Mesenchymal stem cell (in vitro differentiated cells and primary cell): ENCODE results near the gene ANKS1B.

ENCODE experiments used
- DNase-seq: peaks from one replicate; pipeline ENCODE4 v3.0.0-alpha.2; 2013
- H2AFZ ChIP-seq: one replicate; pipeline ENCODE4 v1.6.1; 2013; ENCODE audit warnings: low read depth, mild to moderate bottlenecking, control low read depth, inconsistent platforms, low read length, moderate library complexity
- H2AK5ac ChIP-seq: 2 replicates; pipeline ENCODE4 v1.6.1; 2013; ENCODE audit warnings: low read length, moderate library complexity, mild to moderate bottlenecking, inconsistent platforms; ENCODE audit not compliant: severe bottlenecking
- H2BK120ac ChIP-seq: one replicate; pipeline ENCODE4 v1.6.1; 2013; ENCODE audit warnings: low read depth, mild to moderate bottlenecking, inconsistent platforms, low read length, moderate library complexity
- H2BK12ac ChIP-seq, 2 experiments: one replicate each; pipeline ENCODE4 v1.6.1; 2013; ENCODE audit warnings: inconsistent platforms in 2 of 2, low read length in 2 of 2, mild to moderate bottlenecking in 2 of 2, moderate library complexity in 2 of 2, control low read depth in 1 of 2
- H2BK15ac ChIP-seq: one replicate; pipeline ENCODE4 v1.6.1; 2013; ENCODE audit warnings: mild to moderate bottlenecking, low read depth, inconsistent platforms; ENCODE audit not compliant: poor library complexity, severe bottlenecking
- H2BK5ac ChIP-seq: 2 replicates; pipeline ENCODE4 v1.6.1; 2013; ENCODE audit warnings: low read depth, mild to moderate bottlenecking, low read length, control low read depth, inconsistent platforms; ENCODE audit not compliant: poor library complexity, severe bottlenecking
- H3K14ac ChIP-seq, 2 experiments: one replicate each; pipeline ENCODE4 v1.6.1; 2013; ENCODE audit warnings: inconsistent platforms in 2 of 2, low read length in 2 of 2, control low read depth in 1 of 2, mild to moderate bottlenecking in 1 of 2, moderate library complexity in 1 of 2
- H3K18ac ChIP-seq, 2 experiments: one replicate each; pipeline ENCODE4 v1.6.1; 2013; ENCODE audit warnings: inconsistent platforms in 2 of 2, low read length in 2 of 2, control low read depth in 1 of 2, low read depth in 1 of 2, mild to moderate bottlenecking in 1 of 2
- H3K23ac ChIP-seq, 2 experiments: one replicate each; pipeline ENCODE4 v1.6.1; 2013; ENCODE audit warnings: inconsistent platforms in 2 of 2, low read length in 2 of 2, mild to moderate bottlenecking in 2 of 2, moderate library complexity in 2 of 2, control low read depth in 1 of 2
- H3K27ac ChIP-seq: 2 replicates; pipeline ENCODE4 v1.5.1; 2013; ENCODE audit warnings: mild to moderate bottlenecking, moderate library complexity, low read length, control low read depth, inconsistent platforms; ENCODE audit not compliant: poor library complexity, severe bottlenecking
- H3K27me3 ChIP-seq, 2 experiments: 2 replicates each; pipeline versions ENCODE4 v1.6.1 to v1.7.0; 2013; ENCODE audit warnings: low read length in 2 of 2, mild to moderate bottlenecking in 2 of 2, moderate library complexity in 2 of 2, control low read depth in 1 of 2, inconsistent platforms in 1 of 2; ENCODE audit not compliant: control insufficient read depth in 1 of 2, insufficient read depth in 1 of 2
- H3K36me3 ChIP-seq, 2 experiments: 2 replicates each; pipeline versions ENCODE4 v1.6.1 to v1.7.0; 2013; ENCODE audit warnings: low read length in 2 of 2, control low read depth in 1 of 2, inconsistent platforms in 1 of 2, low read depth in 1 of 2, mild to moderate bottlenecking in 1 of 2; ENCODE audit not compliant: insufficient read depth in 2 of 2, control insufficient read depth in 1 of 2
- H3K4ac ChIP-seq, 2 experiments: one replicate each; pipeline ENCODE4 v1.6.1; 2013; ENCODE audit warnings: inconsistent platforms in 2 of 2, low read length in 2 of 2, mild to moderate bottlenecking in 2 of 2, moderate library complexity in 2 of 2, control low read depth in 1 of 2, low read depth in 1 of 2
- H3K4me1 ChIP-seq: 2 replicates; pipeline ENCODE4 v1.6.1; 2013; ENCODE audit warnings: low read depth, low read length, control low read depth; ENCODE audit not compliant: control insufficient read depth, insufficient read depth
- H3K4me2 ChIP-seq: 2 replicates; pipeline ENCODE4 v1.6.1; 2013; ENCODE audit warnings: low read length, mild to moderate bottlenecking, inconsistent platforms; ENCODE audit not compliant: poor library complexity, severe bottlenecking
- H3K4me3 ChIP-seq, 2 experiments: 2 replicates each; pipeline versions ENCODE4 v1.5.1 to v1.7.0; 2013; ENCODE audit warnings: low read length in 2 of 2, mild to moderate bottlenecking in 2 of 2, control low read depth in 1 of 2, low read depth in 1 of 2; ENCODE audit not compliant: insufficient read depth in 1 of 2
- H3K79me1 ChIP-seq: replicated peaks from 2 replicates; pipeline ENCODE4 v1.6.1; 2013; ENCODE audit warnings: mild to moderate bottlenecking, control low read depth, low read length, inconsistent platforms; ENCODE audit not compliant: poor library complexity, severe bottlenecking
- H3K9ac ChIP-seq: 2 replicates; pipeline ENCODE4 v1.7.0; 2013; ENCODE audit warnings: mild to moderate bottlenecking, low read length, moderate library complexity
- H3K9me3 ChIP-seq: 2 replicates; pipeline ENCODE4 v1.7.0; 2013; ENCODE audit warnings: mild to moderate bottlenecking, low read length; ENCODE audit not compliant: control insufficient read depth
- H4K8ac ChIP-seq: one replicate; pipeline ENCODE4 v1.6.1; 2013; ENCODE audit warnings: inconsistent platforms, mild to moderate bottlenecking, low read length, moderate library complexity
- H4K91ac ChIP-seq: one replicate; pipeline ENCODE4 v1.6.1; 2013; ENCODE audit warnings: mild to moderate bottlenecking, low read length, inconsistent platforms
- WGBS: methylation state at CpG from one replicate; pipeline ENCODE4 v1.1.7; 2013; ENCODE audit warnings: mixed read lengths; 5-methylcytosine and 5-hydroxymethylcytosine counted together

Gene ANKS1B

DNA sequence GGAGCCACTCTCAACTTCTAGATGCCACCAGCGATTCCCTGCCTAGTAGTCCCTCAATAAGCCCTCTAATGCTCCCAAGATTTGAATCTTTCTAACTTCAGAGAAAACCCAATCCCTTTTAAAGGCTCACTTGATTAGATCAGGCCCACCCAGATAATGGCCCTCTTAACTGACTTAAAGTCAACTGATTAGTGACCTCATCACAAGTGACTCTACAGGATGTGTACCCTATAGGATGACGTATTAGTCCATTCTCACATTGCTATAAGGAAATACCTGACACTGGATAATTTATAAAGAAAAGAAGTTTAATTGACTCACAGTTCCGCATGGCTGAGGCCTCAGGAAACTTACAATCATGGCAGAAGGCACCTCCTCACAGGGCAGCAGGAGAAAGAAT lies 49.1 kb downstream of the ANKS1B start:
- no peaks in the 10 kb centered on the region for H3K36me3 ChIP-seq
- no peak overlapping the region for H3K14ac ChIP-seq
- no peak overlapping the region for H2BK15ac ChIP-seq
- no peak overlapping the region for H4K8ac ChIP-seq
- no peaks in the 10 kb centered on the region for H3K79me1 ChIP-seq
- no peaks in the 10 kb centered on the region for H3K9me3 ChIP-seq
- DNase-seq: no peak
- no peak overlapping the region for H3K27ac ChIP-seq
- no peak overlapping the region for H3K18ac ChIP-seq
- no peak overlapping the region for H2BK120ac ChIP-seq
- H3K27me3 ChIP-seq: no peaks in the 10 kb centered on the region
- H3K4me3 ChIP-seq: no peak overlapping the region
- H3K4ac ChIP-seq: no peak overlapping the region
- no peak overlapping the region for H4K91ac ChIP-seq
- H3K9ac ChIP-seq: no peak overlapping the region
- no peak overlapping the region for H2AK5ac ChIP-seq
- no peak overlapping the region for H2BK12ac ChIP-seq
- H3K23ac ChIP-seq: no peak overlapping the region
- 87% methylated on average over 3 of the region's 3 CpGs for WGBS
- H3K4me1 ChIP-seq: no peaks in the 10 kb centered on the region
- H2BK5ac ChIP-seq: no peak overlapping the region
- H3K4me2 ChIP-seq: no peak overlapping the region
- no peak overlapping the region for H2AFZ ChIP-seq

DNA sequence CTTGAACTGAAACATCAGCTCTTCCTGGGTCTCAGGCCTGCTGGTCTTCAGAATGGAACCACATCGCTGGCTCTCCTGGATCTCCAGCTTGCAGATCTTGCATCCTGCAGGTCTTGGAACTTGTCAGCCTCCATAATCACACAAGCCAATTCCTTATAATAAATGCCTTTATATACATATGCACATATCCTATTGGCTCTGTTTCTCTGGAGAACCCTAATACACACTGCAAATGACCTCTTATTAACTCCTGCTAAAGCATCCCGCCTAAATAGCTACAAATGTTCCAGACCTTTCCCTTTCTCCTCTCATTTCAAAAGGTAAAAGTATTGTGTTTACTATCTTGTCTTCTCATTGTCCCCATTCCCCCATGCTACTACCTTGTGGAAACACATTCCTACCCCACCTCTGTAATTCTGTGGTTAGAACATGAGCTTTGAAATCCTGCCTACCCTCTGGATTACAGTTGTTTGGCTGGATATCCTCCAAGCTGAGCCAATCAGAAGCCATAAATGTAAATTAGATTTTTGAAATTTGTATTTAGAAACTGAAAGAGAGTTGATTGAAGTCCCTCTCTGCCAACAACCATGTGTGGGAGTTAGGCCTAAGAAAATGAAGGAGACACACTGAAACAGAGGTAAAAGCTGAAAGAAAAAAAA lies 58.1 kb downstream of the ANKS1B start:
- H3K4me2 ChIP-seq: no peak overlapping the region
- no peak overlapping the region for H3K23ac ChIP-seq
- H3K9ac ChIP-seq: no peak overlapping the region
- H2BK12ac ChIP-seq: no peak overlapping the region
- no peaks in the 10 kb centered on the region for H3K27me3 ChIP-seq
- H4K8ac ChIP-seq: no peak overlapping the region
- no peak overlapping the region for H4K91ac ChIP-seq
- WGBS: 90% methylated on average over 2 of the region's 2 CpGs
- H3K9me3 ChIP-seq: no peaks in the 10 kb centered on the region
- no peak overlapping the region for H2AFZ ChIP-seq
- H2BK15ac ChIP-seq: no peak overlapping the region
- no peaks in the 10 kb centered on the region for H3K4me1 ChIP-seq
- H3K4ac ChIP-seq: no peak overlapping the region
- H3K18ac ChIP-seq: no peak overlapping the region
- H2BK5ac ChIP-seq: no peak overlapping the region
- no peak overlapping the region for H3K27ac ChIP-seq
- H3K14ac ChIP-seq: no peak overlapping the region
- no peak overlapping the region for H2BK120ac ChIP-seq
- no peak overlapping the region for H2AK5ac ChIP-seq
- no peak for DNase-seq
- H3K36me3 ChIP-seq: no peaks in the 10 kb centered on the region
- no peaks in the 10 kb centered on the region for H3K79me1 ChIP-seq
- no peak overlapping the region for H3K4me3 ChIP-seq

DNA sequence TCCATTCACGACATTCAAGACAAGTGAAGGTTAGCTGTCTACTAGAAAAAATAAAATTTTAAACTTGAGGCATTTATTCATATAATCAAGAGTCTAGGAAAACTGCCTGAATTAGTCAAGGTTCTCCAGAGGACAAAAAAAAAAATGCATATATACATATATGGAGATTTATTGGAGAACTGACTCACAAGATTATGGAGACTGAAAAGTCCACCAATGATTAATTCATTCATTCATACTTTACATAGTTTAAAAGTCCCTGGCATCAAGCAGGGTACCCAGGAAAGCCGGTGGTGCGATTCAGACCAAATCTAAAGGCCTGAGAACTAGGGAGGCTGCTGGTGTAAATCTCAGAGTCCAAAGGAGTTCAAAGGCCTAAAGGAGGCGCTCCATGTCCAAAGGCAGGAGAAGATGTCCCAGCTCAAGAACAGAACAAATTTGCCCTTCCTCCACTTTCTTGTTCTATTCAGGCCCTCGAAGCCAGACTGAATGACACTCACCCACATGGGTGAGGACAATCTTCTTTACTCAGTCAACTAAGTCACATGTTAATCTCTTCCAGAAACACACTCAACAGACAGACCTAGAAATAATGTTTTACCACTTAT lies 64.3 kb downstream of the ANKS1B start:
- 94% methylated on average over 4 of the region's 5 CpGs for WGBS
- Histone ChIP-seq H3K9ac (no peak overlapping the region), H3K4me1 (no peaks in the 10 kb centered on the region), H2BK120ac (no peak overlapping the region), H2AK5ac (no peak overlapping the region), H3K23ac (no peak overlapping the region), H3K4ac (no peak overlapping the region), H2BK15ac (no peak overlapping the region), H4K91ac (no peak overlapping the region), H2BK5ac (no peak overlapping the region), H3K36me3 (no peaks in the 10 kb centered on the region), H3K18ac (no peak overlapping the region), H4K8ac (no peak overlapping the region), H2AFZ (no peak overlapping the region), H3K27ac (no peak overlapping the region), H3K27me3 (no peaks in the 10 kb centered on the region), H3K4me2 (no peak overlapping the region), H3K14ac (no peak overlapping the region), H3K9me3 (no peaks in the 10 kb centered on the region), H3K79me1 (no peaks in the 10 kb centered on the region), H2BK12ac (no peak overlapping the region), H3K4me3 (no peak overlapping the region)
- no peak for DNase-seq

DNA sequence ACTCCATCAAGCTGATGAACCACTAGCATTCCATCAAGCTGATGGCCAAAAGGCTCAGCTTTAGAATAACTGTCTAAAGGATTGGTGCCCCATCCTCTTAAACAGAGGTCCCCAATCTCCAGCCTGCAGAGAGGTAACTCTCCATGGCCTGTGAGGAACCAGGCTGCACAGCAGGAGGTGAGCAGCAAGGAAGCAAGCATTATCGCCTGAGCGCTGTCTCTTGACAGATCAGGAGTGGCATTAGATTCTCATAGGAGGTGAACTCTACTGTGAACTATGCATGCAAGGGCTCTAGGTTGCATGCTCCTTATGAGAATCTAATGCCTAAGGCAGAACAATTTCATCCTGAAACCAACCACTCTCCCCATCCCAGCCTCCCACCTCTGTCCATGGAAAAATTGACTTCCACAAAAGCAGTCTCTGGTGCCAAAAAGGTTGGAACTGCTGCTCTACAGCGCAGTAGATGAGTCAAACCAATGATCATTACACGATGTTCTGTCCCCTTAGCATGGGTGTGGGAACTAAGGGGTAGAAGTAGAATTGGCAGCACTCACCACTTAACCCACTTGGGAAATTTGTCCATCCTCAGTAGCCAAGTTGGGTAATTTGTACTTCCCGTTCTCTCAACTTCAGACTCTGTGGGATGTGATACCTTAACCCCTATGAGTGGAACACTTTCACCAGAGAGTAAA lies 66.9 kb downstream of the ANKS1B start:
- Histone ChIP-seq H2BK5ac (no peak overlapping the region), H3K14ac (no peak overlapping the region), H3K4me3 (no peak overlapping the region), H3K4ac (no peak overlapping the region), H2AK5ac (no peak overlapping the region), H3K9me3 (no peaks in the 10 kb centered on the region), H4K8ac (no peak overlapping the region), H3K79me1 (no peaks in the 10 kb centered on the region), H2BK12ac (no peak overlapping the region), H2AFZ (no peak overlapping the region), H4K91ac (no peak overlapping the region), H3K36me3 (no peaks in the 10 kb centered on the region), H3K4me1 (no peaks in the 10 kb centered on the region), H3K4me2 (no peak overlapping the region), H3K9ac (no peak overlapping the region), H3K23ac (no peak overlapping the region), H2BK120ac (no peak overlapping the region), H3K27ac (no peak overlapping the region), H2BK15ac (no peak overlapping the region), H3K27me3 (no peaks in the 10 kb centered on the region), H3K18ac (no peak overlapping the region)
- WGBS: 94% methylated on average over 5 of the region's 5 CpGs
- no peak for DNase-seq
